ENCODE results near the gene GIN1.
"Not testable (repeated sequence)": the region's sequence is repeated elsewhere in the genome, so short reads cannot be mapped to it uniquely, and the experiment has no call there.

GIN1 gene

GRCh38 chr5:103108086-103108485 is 11.9 kb downstream of the GIN1 start:
- no peak for DNase-seq

GRCh38 chr5:103102234-103102633 is 17.7 kb downstream of the GIN1 start:
- no peak for DNase-seq

- no peak for DNase-seq
These were observed 18.7 kb downstream of the GIN1 start for GRCh38 chr5:103101079-103101750.

GRCh38 chr5:103098993-103099392 is 20.9 kb downstream of the GIN1 start:
- no peak for DNase-seq

GRCh38 chr5:103094737-103095136 is 25.2 kb downstream of the GIN1 start:
- DNase-seq, result no peak

- no peak for DNase-seq
These were observed 26.2 kb downstream of the GIN1 start for GRCh38 chr5:103093727-103094126.

GRCh38 chr5:103092676-103093075 is 27.3 kb downstream of the GIN1 start:
- DNase-seq, result no peak

- DNase-seq, result no peak
These were observed 29.1 kb downstream of the GIN1 start for GRCh38 chr5:103090791-103091190.

GRCh38 chr5:103089272-103089671 is 30.7 kb downstream of the GIN1 start:
- no peak for DNase-seq

- no peak for DNase-seq
These were observed 33.4 kb downstream of the GIN1 start for GRCh38 chr5:103086547-103086946.

GRCh38 chr5:103079796-103080195 is 40.1 kb downstream of the GIN1 start:
- DNase-seq, result no peak

- no peak for DNase-seq
These were observed 44.5 kb downstream of the GIN1 start for GRCh38 chr5:103075442-103075841.

GRCh38 chr5:103073500-103073899 is 46.4 kb downstream of the GIN1 start:
- DNase-seq, result not testable (repeated sequence)

GRCh38 chr5:103066326-103066725 is 53.6 kb downstream of the GIN1 start:
- no peak for DNase-seq

- DNase-seq, result no peak
These were observed 59.4 kb downstream of the GIN1 start for GRCh38 chr5:103060424-103060954.

- DNase-seq, result no peak
These were observed 60.4 kb downstream of the GIN1 start for GRCh38 chr5:103059525-103059924.

GRCh38 chr5:103057208-103058130 is 62.5 kb downstream of the GIN1 start:
- no peak for DNase-seq

GRCh38 chr5:103046706-103047105 is 73.2 kb downstream of the GIN1 start:
- DNase-seq, result not testable (repeated sequence)

GRCh38 chr5:103041071-103041676 is 78.8 kb downstream of the GIN1 start:
- DNase-seq, result no peak

GRCh38 chr5:103037673-103038455 is 82.1 kb downstream of the GIN1 start:
- no peak for DNase-seq

- no peak for DNase-seq
These were observed 83.3 kb downstream of the GIN1 start for GRCh38 chr5:103036601-103037000.
